NCI-H510A treated with DMSO at 0.1 percent for 48 hours (cell line): ENCODE measurements around the gene IQCH.
A peak's percentile ranks its signal among the peaks of the same experiment; 100 is the strongest.

Source experiments
- DNase-seq: peaks from one replicate; lab custom pipeline; 2025; lab: John Stamatoyannopoulos, UW

IQCH gene

GRCh38 chr15:67533873-67534272 lies 279.3 kb downstream of the IQCH start:
- DNase-seq, result no peak

DNA sequence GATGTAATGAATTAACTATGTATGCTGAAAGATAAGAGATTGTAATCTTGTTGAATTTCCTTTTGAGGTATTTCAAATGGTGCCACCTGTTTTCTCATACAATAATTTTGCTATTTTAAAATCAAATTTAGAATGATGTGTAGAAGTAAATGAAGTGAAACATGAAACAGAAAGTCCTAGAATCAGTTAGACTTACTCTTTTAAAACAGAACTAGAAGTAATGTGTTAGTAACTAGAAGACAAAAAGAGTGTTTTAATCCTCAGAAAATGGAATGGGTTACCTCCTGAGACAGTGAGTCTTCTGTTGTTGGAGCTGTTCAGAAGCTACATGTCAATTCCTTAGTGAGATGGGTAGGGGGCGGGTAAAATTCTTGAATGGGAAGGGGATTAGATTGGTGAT lies 279.8 kb downstream of the IQCH start:
- DNase-seq, result no peak

DNA sequence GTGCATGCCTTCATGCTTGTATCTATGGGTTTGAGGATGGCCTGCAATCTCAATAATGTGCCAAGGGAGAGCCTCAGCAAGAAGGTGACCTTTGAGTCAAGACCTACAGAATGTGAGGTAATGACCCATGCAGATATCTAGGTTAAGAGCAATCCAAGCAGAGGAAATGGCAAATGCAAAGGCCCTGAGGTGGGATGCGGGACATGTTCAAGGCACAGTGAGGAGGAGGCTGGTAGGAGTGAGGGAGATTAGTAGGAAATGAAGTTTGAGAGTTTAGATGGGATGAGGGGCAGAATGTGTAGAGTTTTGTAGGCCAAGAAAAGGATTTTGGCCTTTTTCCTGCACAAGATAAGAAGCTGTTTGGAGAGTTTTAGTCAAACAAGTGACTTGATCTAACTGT lies 283.2 kb downstream of the IQCH start:
- DNase-seq, result no peak

- DNase-seq, result peak; percentile 23
Observed at GRCh38 chr15:67542420-67543347, 288.1 kb downstream of the IQCH start, which contains the start of gene MAP2K5. TSS of gene MAP2K5 (plus strand) at chr15:67542703. CDS start at chr15:67543336, 633 bp downstream.

DNA sequence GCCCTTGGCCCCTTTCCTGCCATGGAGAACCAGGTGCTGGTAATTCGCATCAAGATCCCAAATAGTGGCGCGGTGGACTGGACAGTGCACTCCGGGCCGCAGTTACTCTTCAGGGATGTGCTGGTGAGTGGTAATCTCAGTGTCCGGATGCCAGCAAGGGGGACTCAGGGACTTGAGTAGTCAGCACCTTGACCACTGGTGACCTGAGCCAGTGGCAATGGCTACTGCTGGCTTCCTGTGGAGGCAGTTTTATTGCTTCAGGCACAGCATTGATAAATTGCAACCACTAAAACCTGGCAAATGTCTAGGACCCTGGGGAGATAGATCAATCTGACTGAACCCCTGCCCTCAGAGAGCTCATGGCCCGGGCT lies 288.7 kb downstream of the IQCH start:
- DNase-seq, result no peak

- DNase-seq, result no peak
Observed at GRCh38 chr15:67544475-67544874, 289.9 kb downstream of the IQCH start.

DNA sequence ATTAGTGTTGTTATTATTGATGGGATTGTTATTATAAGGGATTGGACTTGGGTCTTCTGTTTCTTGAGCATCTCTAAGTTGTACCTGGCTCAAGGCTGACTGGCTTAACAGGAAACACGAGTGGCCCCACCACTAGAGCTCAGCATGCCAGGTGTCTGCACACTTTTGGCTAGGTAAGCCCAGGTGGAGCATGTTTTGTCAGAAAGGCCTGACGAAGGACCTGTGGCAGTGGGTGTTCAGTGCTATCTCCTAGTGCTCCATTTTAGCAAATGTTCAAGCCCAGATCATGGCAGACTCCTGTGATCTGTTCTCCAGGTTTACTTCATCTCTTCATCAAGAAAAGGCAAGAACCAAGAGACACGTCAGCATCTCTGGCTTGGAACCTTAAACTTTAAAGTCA lies 291.3 kb downstream of the IQCH start:
- no peak for DNase-seq

DNA sequence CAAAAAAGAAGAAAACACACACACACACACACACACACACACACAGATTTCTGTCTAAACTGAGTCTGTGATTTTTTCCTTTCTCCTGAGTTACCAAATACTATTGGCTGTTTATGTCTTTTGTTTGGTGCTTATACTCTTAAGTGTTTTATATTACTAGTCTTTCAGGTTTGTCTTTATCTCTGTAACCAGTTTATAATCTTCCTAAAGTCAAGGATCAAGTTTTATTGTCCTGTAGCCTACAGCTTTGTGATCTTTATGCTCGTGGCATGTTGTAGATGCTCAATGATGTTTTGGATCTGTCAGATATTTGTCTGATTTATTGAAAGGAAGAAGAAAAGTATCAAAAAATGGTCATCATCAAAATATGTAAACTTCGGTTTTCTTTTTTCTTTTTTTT lies 292.5 kb downstream of the IQCH start:
- DNase-seq, result no peak

DNA sequence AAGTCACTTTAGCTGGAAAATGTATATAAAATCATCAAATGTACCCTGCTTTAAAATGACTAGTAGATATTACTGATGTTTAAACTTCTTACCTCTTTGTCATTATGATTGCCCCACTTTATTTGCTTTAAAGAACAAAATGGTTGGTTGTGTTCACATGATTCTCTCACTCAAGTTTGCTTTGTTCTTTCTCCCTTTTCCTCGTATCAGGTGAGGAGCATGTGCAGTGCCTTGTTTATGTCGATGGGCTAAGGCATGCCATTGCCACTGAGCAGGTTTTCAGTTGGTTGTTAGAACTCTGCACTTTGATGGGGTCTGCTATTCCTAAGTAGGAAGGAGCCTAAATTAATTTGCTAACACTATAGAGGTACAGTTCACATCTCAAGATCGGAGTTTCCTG lies 293.2 kb downstream of the IQCH start:
- no peak for DNase-seq

- no peak for DNase-seq
Observed at GRCh38 chr15:67548236-67548852, 293.8 kb downstream of the IQCH start.

- peak; percentile 32 for DNase-seq
Observed at GRCh38 chr15:67548862-67549651, 294.5 kb downstream of the IQCH start.

DNA sequence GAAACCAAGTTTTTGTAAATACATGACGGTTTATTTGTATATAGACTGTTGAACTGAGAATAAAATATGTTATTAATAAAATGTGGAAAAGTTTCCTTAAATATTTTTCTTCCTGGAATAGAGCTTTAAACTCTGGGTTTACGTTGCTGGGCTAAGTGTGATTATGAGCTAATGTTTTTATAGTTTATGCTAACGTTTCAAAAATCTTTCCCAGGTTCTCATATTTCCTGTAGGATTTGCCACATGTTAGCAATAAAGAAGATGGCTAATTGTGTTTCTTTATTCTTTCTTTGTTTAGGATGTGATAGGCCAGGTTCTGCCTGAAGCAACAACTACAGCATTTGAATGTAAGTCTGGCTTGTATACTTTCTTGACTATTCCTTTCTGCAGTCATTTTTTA lies 295.1 kb downstream of the IQCH start:
- DNase-seq, result no peak

GRCh38 chr15:67550522-67550921 lies 295.9 kb downstream of the IQCH start:
- DNase-seq, result no peak

DNA sequence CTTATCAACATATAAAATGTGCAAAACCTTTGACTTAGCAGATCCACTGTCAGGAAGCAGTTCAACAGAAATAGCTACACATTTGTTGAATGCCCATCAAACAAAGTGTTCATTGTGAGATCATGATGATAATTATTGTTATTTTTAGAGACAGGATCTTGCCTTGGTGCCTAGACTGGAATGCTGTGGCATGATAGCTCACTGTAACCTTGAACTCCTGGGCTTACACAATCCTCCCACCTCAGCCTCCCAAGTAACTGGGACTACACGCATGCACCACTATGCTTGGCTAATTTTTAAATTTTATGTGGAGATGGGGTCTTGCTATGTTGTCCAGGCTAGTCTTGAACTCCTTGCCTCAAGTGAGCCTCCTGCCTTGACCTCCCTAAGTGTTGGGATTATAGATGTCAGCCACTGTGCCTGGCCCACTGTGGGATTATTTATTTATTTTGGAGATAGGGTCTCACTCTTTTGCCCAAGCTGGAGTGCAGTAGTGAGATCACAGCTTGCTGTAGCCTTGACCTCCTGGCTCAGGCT lies 296.7 kb downstream of the IQCH start:
- DNase-seq, result no peak
